ENCODE results near the gene TSHZ2. TPM values are rescaled to one million over a fixed set of nuclear protein-coding genes. Genes with fewer than 3 reads are reported as not detected.

Gene TSHZ2
- total RNA-seq, 1 experiment from 2014 or later: 0.07 TPM

GRCh38 chr20:53034899-53035298, 62.7 kb downstream of the TSHZ2 start:
- no peak overlapping the region for H3K9ac ChIP-seq (ENCODE audit: extremely low read depth, insufficient read length, low read length)
- Mint-ChIP-seq H3K9me3 (peaks cover 0 to under 1% of the 10 kb centered on the region in 2 experiments; a peak in 1 of 5 replicates), H3K4me1 (peaks cover 5% of the 10 kb centered on the region in 2 experiments), H3K27me3 (ENCODE audit: low read depth) (no peaks in the 10 kb centered on the region), H3K4me3 (no peak overlapping the region), H3K27ac (no peak overlapping the region), H3K36me3 (ENCODE audit: insufficient read depth in 1 of 3, low read depth in 3 of 3) (no peaks in the 10 kb centered on the region)
- H3K9me3 ChIP-seq (ENCODE audit: control insufficient read depth, low read depth, low read length): no peaks in the 10 kb centered on the region
- no peak overlapping the region for H2BK5ac ChIP-seq (ENCODE audit: insufficient read length, low read length)
- H3K23ac ChIP-seq (ENCODE audit: insufficient read length, low read depth, low read length): no peak overlapping the region
- no peak for TF ChIP-seq CTCF (conservative IDR thresholded peaks at IDR 0.05)
- no peaks in the 10 kb centered on the region for H3K79me1 ChIP-seq (ENCODE audit: insufficient read depth, low read depth, low read length, poor library complexity, severe bottlenecking)
- H4K5ac ChIP-seq (ENCODE audit: insufficient read length, low read depth, low read length): no peak overlapping the region
- H3K4ac ChIP-seq (ENCODE audit: low read depth, low read length): no peak overlapping the region
- no peak overlapping the region for H3T11ph ChIP-seq (ENCODE audit: low read length)
- H3K79me2 ChIP-seq (ENCODE audit: insufficient read depth, low read length): no peaks in the 10 kb centered on the region
- no peak overlapping the region for H3K18ac ChIP-seq (ENCODE audit: insufficient read length, low read depth, low read length)
- no peak overlapping the region for H3K14ac ChIP-seq (ENCODE audit: insufficient read depth, low read length)
- no peaks in the 10 kb centered on the region for H3K27me3 ChIP-seq (ENCODE audit: insufficient read depth, low read length)
- no peak overlapping the region for H2BK20ac ChIP-seq (ENCODE audit: low read depth, low read length, poor library complexity, severe bottlenecking)
- H4K91ac ChIP-seq (ENCODE audit: insufficient read length, low read depth, low read length): no peak overlapping the region
- no CpG with 5 or more reads among the region's 3 CpGs for WGBS (ENCODE audit: extremely low coverage, insufficient read length, low lambda C conversion rate)
- H2BK120ac ChIP-seq (ENCODE audit: low read depth, low read length, poor library complexity, severe bottlenecking): no peak overlapping the region
- H4K8ac ChIP-seq (replicated peaks; ENCODE audit: insufficient read length, low read depth, low read length): no peak overlapping the region
- H3K4me2 ChIP-seq (ENCODE audit: insufficient read depth, insufficient read length, low read length): no peak overlapping the region
- no peak for DNase-seq
- no peak overlapping the region for H2BK12ac ChIP-seq (ENCODE audit: insufficient read length, low read depth, low read length)
- H3K4me1 ChIP-seq (ENCODE audit: insufficient read depth, low read length): no peaks in the 10 kb centered on the region; the same call in 1 of the 2 replicates
- H3K56ac ChIP-seq (ENCODE audit: insufficient read length, low read depth, low read length): no peak overlapping the region
- no peak overlapping the region for H2BK15ac ChIP-seq (ENCODE audit: low read depth, low read length)
- no peaks in the 10 kb centered on the region for H4K20me1 ChIP-seq (ENCODE audit: control insufficient read depth, insufficient read depth, insufficient read length)
- H3K23me2 ChIP-seq (ENCODE audit: insufficient read length, low read depth, low read length, poor library complexity, severe bottlenecking): no peaks in the 10 kb centered on the region
- no peak overlapping the region for H2AK5ac ChIP-seq (ENCODE audit: insufficient read length, low read length)
- H2AFZ ChIP-seq (ENCODE audit: low read length): peak overlapping the region; percentile 29
- no peak overlapping the region for H3K27ac ChIP-seq (ENCODE audit: insufficient read length, low read depth, low read length)

Data from H9 (cell line).